Astrocyte of the spinal cord (primary cell): Measurements from ENCODE around the gene TRPM2.
"Not testable (repeated sequence)": the region's sequence is repeated elsewhere in the genome, so short reads cannot be mapped to it uniquely, and the experiment has no call there.

ENCODE experiments used
- DNase-seq: peaks from one replicate; pipeline ENCODE4 v3.0.0; 2011; ENCODE audit warnings: low read depth, low spot score
- H3K4me3 ChIP-seq: 2 replicates; pipeline ENCODE4 v1.5.1; 2011; ENCODE audit warnings: low read depth, mild to moderate bottlenecking, low read length, moderate library complexity
- in situ Hi-C: cut with HindIII; loops from 2 replicates; pipeline ENCODE4 v1.10.0; 2017; ENCODE audit warnings: low sequenced_read_pairs
- TF ChIP-seq, protein P1 (sequence below): IDR thresholded peaks from 2 replicates; pipeline ENCODE4 v1.5.1; 2012; ENCODE audit warnings: low read depth, mild to moderate bottlenecking, low read length, inconsistent platforms

TRPM2 gene

DNA sequence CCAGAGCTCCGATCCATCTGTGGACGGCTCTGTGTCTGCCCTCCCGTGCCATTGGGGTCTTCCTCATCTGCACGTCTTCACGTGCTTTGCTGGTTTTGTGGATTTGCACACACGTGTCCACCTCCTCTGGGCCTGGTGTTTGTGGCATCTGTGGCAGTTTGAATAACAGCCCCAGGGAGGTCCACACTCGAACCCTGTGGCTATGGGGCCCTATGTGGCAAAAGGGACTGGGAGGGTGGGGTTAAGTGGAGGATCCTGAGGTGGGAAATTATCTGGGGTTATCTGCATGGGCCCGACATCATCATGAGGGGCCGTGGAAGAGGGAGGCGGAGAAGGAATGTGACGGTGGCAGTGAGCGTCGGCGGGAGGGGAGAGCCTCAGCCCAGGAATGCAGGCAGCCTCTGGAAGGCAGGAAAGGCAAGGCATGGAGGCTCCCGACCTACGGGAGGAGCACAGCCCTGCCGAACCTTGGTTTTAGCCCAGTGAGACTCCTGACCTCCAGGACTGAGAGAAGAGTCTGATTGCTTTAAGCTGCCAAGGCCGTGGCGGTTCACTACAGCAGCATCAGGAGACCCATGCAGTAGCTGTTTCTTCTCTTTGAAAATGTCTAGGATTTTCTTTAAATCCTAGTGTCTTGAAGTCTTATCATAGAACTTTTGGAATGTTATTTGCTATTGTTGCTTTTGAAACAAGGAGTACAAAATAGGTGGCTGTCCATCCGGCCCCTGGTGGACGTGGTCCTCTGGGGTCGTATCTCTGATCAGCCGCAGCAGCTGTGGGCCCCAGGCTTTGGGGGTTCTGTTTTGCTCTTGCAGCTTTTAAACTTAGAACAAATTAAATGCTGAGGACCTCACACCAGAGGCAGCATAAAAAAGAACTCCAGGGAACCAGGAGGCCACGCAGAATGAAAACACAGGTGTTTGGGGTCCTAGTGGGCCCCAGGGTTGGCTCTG, 61.9 kb downstream of the TRPM2 start:
- TF ChIP-seq, protein P1, sequence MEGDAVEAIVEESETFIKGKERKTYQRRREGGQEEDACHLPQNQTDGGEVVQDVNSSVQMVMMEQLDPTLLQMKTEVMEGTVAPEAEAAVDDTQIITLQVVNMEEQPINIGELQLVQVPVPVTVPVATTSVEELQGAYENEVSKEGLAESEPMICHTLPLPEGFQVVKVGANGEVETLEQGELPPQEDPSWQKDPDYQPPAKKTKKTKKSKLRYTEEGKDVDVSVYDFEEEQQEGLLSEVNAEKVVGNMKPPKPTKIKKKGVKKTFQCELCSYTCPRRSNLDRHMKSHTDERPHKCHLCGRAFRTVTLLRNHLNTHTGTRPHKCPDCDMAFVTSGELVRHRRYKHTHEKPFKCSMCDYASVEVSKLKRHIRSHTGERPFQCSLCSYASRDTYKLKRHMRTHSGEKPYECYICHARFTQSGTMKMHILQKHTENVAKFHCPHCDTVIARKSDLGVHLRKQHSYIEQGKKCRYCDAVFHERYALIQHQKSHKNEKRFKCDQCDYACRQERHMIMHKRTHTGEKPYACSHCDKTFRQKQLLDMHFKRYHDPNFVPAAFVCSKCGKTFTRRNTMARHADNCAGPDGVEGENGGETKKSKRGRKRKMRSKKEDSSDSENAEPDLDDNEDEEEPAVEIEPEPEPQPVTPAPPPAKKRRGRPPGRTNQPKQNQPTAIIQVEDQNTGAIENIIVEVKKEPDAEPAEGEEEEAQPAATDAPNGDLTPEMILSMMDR, result no peak

DNA sequence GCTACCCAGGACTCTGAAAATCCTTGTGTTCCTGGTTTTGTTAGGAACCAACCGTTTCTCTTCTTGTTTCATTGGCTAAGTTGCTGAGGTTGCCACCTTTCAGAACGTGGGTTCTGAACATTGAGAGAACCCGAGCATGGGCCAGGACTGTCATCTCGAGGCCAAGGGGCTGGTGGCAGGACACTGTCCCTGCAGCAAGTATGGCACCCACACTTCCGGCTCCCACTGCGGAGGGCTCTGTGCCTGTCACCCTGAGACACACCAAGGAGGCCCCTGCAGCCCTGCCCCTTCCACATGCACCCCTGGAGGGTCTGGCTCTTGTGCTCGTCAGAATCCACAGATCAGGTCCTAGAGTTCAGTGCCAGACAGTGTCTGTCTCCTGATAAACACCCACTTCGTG, 62.8 kb downstream of the TRPM2 start:
- TF ChIP-seq, protein P1, result no peak
- no peak for DNase-seq
- in situ Hi-C loops, result no loop called here
- H3K4me3 ChIP-seq, result no peak overlapping the region

More for the DNA sequence above, 61.9 kb downstream of the TRPM2 start:
- H3K4me3 ChIP-seq, result no peak overlapping the region
- in situ Hi-C loops, result no loop called here
- no peak for DNase-seq

DNA sequence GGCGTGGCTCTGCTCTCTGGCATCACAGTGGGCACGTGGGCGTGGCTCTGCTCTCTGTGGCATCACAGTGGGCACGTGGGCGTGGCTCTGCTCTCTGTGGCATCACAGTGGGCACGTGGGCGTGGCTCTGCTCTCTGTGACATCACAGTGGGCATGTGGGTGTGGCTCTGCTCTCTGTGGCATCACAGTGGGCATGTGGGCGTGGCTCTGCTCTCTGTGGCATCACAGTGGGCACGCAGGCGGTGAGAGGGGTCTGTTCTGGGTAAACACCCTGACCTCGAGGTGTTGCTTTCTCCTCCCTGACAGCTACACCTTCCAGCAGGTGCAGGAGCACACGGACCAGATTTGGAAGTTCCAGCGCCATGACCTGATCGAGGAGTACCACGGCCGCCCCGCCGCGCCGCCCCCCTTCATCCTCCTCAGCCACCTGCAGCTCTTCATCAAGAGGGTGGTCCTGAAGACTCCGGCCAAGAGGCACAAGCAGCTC, 64.2 kb downstream of the TRPM2 start:
- H3K4me3 ChIP-seq, in situ Hi-C loops, DNase-seq: not testable (repeated sequence)

DNA sequence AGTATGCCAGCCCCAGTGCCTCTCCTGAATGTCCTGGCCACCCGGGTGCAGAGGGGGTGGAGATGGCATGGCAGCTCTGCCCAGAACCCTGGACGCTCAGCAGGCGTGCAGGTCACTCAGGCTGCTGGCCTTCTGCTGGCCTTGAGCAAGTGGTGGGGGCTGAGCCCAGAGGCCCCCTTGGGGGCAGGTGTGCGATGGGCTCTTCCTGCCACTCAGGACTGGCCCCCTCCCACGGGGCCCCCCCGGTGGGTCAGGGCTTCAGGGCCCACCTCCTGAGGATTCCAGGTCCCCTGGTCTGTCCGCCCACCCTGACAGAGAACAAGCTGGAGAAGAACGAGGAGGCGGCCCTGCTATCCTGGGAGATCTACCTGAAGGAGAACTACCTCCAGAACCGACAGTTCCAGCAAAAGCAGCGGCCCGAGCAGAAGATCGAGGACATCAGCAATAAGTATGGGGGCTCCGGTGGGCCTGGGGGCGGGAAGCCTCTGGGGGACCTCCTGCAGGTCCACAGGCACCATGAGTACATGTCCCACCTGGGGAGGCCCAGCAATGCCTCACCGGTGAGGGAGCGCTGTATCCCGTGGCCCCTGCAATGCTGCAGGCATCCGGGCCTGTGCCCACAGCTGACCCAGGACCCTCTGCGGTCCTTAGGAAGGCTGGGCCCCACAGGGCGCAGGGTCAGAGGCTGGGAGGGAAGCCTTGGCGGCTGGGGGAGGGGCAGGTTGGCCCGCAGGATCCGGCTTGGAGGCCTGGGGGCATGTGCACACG, 64.9 kb downstream of the TRPM2 start:
- TF ChIP-seq, protein P1, result no peak
- no peak for DNase-seq
- in situ Hi-C loops, result no loop called here
- H3K4me3 ChIP-seq, result no peak overlapping the region

DNA sequence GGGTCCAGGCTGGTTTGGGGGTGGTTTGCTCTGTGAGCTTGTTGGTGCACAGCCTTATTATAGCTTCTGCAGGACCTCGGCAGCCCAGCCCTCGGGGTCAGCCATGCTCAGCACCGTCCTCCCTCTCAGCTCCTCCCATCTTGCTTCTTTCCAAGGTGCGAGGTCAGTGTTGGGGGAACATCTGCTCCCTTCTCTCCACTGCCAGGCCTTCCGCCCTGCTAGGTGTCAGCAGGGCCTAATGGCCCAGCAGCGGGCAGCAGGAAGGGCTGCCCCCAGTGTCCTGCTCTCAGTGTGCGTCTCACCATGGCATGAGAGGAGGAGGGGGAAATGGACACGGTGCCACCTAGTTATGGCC, 65.4 kb downstream of the TRPM2 start:
- TF ChIP-seq, protein P1, result no peak
- DNase-seq, result no peak
- H3K4me3 ChIP-seq, result no peak overlapping the region
- in situ Hi-C loops, result no loop called here

DNA sequence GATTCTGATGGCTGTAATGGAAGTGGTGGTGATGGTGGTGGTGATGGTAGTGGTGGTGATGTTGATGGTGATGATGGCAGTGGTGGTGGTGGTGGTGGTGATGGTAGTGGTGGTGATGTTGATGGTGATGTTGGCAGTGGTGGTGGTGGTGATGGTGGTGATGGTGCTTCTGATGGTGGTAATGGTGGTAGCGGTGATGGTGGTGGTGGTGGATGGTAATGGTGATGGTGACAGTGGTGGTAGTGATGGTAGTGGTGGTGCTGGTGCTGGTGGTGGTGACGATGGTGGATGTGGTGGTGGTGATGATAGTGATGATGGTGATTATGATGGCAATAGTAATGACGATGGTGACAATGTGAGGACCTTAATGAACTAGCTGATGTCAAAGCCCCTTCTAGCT, 66.3 kb downstream of the TRPM2 start:
- no peak overlapping the region for H3K4me3 ChIP-seq
- in situ Hi-C loops, result no loop called here
- TF ChIP-seq, protein P1, result no peak
- no peak for DNase-seq
